A673 (cell line): ENCODE measurements around the gene CPXM2. TPM values are rescaled to one million over a fixed set of nuclear protein-coding genes. Genes with fewer than 3 reads are reported as not detected.

Experiments used
- BruUV-seq: library from RNA; stranded (reverse); fragments of 400-500 nt; replicated peaks from 2 replicates; lab custom pipeline; 2021; lab: Mats Ljungman, UMichigan
- CTCF ChIA-PET: fragments of 300-600 bp; sonication (Branson Sonifier 250); formaldehyde crosslinking; loops from one replicate; lab custom pipeline; 2022; ENCODE audit warnings: antibody characterized with exemption; lab: Charles Lee
- POLR2A ChIA-PET: fragments of 300-600 bp; sonication (Branson Sonifier 250); formaldehyde crosslinking; loops from one replicate; lab custom pipeline; 2022; ENCODE audit warnings: antibody characterized with exemption; ENCODE audit not compliant: low non-redundant PET; lab: Charles Lee
- DNase-seq: peaks from one replicate; pipeline ENCODE4 v3.0.0-alpha.2; 2015; ENCODE audit warnings: low spot score
- H3K27ac ChIP-seq: fragments of 200-600 bp; sonication (generic); 2 replicates; pipeline ENCODE4 v1.5.1; 2016; ENCODE audit warnings: mixed run types, low read depth, mild to moderate bottlenecking, mixed read lengths, antibody characterized with exemption, low read length; ENCODE audit not compliant: poor library complexity, severe bottlenecking
- H3K27me3 ChIP-seq: fragments of 200-600 bp; sonication (generic); replicated peaks from 2 replicates; pipeline ENCODE4 v1.6.1; 2017; ENCODE audit warnings: mixed run types, low read depth, mild to moderate bottlenecking, mixed read lengths, antibody characterized with exemption, low read length; ENCODE audit not compliant: insufficient read depth, poor library complexity
- H3K36me3 ChIP-seq: fragments of 200-600 bp; sonication (generic); 2 replicates; pipeline ENCODE4 v1.6.1; 2016; ENCODE audit warnings: mixed run types, mild to moderate bottlenecking, mixed read lengths, antibody characterized with exemption, low read length; ENCODE audit not compliant: insufficient read depth, poor library complexity, severe bottlenecking
- H3K4me1 ChIP-seq: fragments of 200-600 bp; sonication (generic); 2 replicates; pipeline ENCODE4 v1.6.1; 2017; ENCODE audit warnings: mixed run types, mild to moderate bottlenecking, mixed read lengths, antibody characterized with exemption, low read length; ENCODE audit not compliant: insufficient read depth, poor library complexity, severe bottlenecking
- H3K4me3 ChIP-seq: fragments of 200-600 bp; sonication (generic); 2 replicates; pipeline ENCODE4 v1.5.1; 2016; ENCODE audit warnings: low read depth, mixed run types, mild to moderate bottlenecking, mixed read lengths, low read length; ENCODE audit not compliant: poor library complexity, severe bottlenecking
- H3K9me3 ChIP-seq: fragments of 200-600 bp; sonication (generic); 2 replicates; pipeline ENCODE4 v1.6.1; 2016; ENCODE audit warnings: mixed run types, low read depth, mild to moderate bottlenecking, mixed read lengths, antibody characterized with exemption, low read length; ENCODE audit not compliant: poor library complexity, severe bottlenecking
- CTCF ChIP-seq: fragments of 300-800, 200-600 bp; sonication (generic); conservative IDR thresholded peaks from 2 replicates; pipeline ENCODE4 v1.5.1; 2017; ENCODE audit warnings: low read depth, mild to moderate bottlenecking, antibody characterized with exemption, low read length, moderate library complexity, mixed read lengths
- EZH2 ChIP-seq: fragments of 200-600 bp; sonication (generic); IDR thresholded peaks from 2 replicates; pipeline ENCODE4 v1.6.1; 2017; ENCODE audit warnings: borderline replicate concordance, low read depth, mild to moderate bottlenecking, mixed read lengths, antibody characterized with exemption, low read length; ENCODE audit not compliant: poor library complexity, severe bottlenecking
- intact Hi-C: fragments of 100-400 bp; cut with micrococcal nuclease; formaldehyde crosslinking; loops from one replicate; pipeline ENCODE4 v1.10.0; 2022; ENCODE audit not compliant: unreplicated experiment
- total RNA-seq: library from RNA; stranded (reverse); gene quantifications from 2 replicates; pipeline ENCODE4 v1.2.3, GENCODE V29; 2021

The CPXM2 gene
- total RNA-seq, 1 experiment from 2014 or later, result not detected

GRCh38 chr10:123862421-123863182 lies 29.0 kb downstream of the CPXM2 start:
- H3K4me1 ChIP-seq, result no peaks in the 10 kb centered on the region
- no peaks in the 10 kb centered on the region for H3K36me3 ChIP-seq
- H3K27ac ChIP-seq, result no peak overlapping the region
- intact Hi-C loops, result no loop called here
- peaks cover 61% of the 10 kb centered on the region for H3K27me3 ChIP-seq
- no peak for DNase-seq
- TF ChIP-seq CTCF, result no peak
- no peak for TF ChIP-seq EZH2
- ChIA-PET CTCF (no interaction called here), POLR2A (no interaction called here)
- BruUV-seq, result no TSS peak
- no peak overlapping the region for H3K4me3 ChIP-seq
- H3K9me3 ChIP-seq, result no peaks in the 10 kb centered on the region

GRCh38 chr10:123860856-123861255 lies 30.8 kb downstream of the CPXM2 start:
- no peak for TF ChIP-seq EZH2
- no peak for TF ChIP-seq CTCF
- Histone ChIP-seq H3K4me3 (no peak overlapping the region), H3K9me3 (no peaks in the 10 kb centered on the region), H3K36me3 (no peaks in the 10 kb centered on the region), H3K4me1 (no peaks in the 10 kb centered on the region), H3K27me3 (peaks cover 64% of the 10 kb centered on the region), H3K27ac (no peak overlapping the region)
- no TSS peak for BruUV-seq
- CTCF ChIA-PET, result no interaction called here
- no peak for DNase-seq
- intact Hi-C loops, result no loop called here
- POLR2A ChIA-PET, result no interaction called here

GRCh38 chr10:123860209-123860608 lies 31.4 kb downstream of the CPXM2 start:
- POLR2A ChIA-PET, result no interaction called here
- H3K9me3 ChIP-seq, result no peaks in the 10 kb centered on the region
- no peak for TF ChIP-seq CTCF
- no peak for TF ChIP-seq EZH2
- no peak for DNase-seq
- no peaks in the 10 kb centered on the region for H3K36me3 ChIP-seq
- H3K27me3 ChIP-seq, result peaks cover 67% of the 10 kb centered on the region
- no TSS peak for BruUV-seq
- no peak overlapping the region for H3K27ac ChIP-seq
- intact Hi-C loops, result no loop called here
- CTCF ChIA-PET, result no interaction called here
- no peak overlapping the region for H3K4me3 ChIP-seq
- H3K4me1 ChIP-seq, result no peaks in the 10 kb centered on the region
